NCI-H460 (cell line): ENCODE measurements around the gene CENPS. TPM values are rescaled to one million over a fixed set of nuclear protein-coding genes. Genes with fewer than 3 reads are reported as not detected.
"Not testable (repeated sequence)": the region's sequence is repeated elsewhere in the genome, so short reads cannot be mapped to it uniquely, and the experiment has no call there.

ENCODE experiments used
- DNase-seq: peaks from one replicate; pipeline ENCODE4 v3.0.0-alpha.2; 2016; ENCODE audit warnings: low read depth; ENCODE audit errors: extremely low read depth
- total RNA-seq: library from RNA; depleted of rRNA; stranded (reverse); fragments of >200 nt; shearing (Covaris generic); gene quantifications from 2 replicates; pipeline ENCODE4 v1.2.3, GENCODE V29; 2014

Gene CENPS
- total RNA-seq, 1 experiment from 2014 or later = 26.8 TPM

DNA sequence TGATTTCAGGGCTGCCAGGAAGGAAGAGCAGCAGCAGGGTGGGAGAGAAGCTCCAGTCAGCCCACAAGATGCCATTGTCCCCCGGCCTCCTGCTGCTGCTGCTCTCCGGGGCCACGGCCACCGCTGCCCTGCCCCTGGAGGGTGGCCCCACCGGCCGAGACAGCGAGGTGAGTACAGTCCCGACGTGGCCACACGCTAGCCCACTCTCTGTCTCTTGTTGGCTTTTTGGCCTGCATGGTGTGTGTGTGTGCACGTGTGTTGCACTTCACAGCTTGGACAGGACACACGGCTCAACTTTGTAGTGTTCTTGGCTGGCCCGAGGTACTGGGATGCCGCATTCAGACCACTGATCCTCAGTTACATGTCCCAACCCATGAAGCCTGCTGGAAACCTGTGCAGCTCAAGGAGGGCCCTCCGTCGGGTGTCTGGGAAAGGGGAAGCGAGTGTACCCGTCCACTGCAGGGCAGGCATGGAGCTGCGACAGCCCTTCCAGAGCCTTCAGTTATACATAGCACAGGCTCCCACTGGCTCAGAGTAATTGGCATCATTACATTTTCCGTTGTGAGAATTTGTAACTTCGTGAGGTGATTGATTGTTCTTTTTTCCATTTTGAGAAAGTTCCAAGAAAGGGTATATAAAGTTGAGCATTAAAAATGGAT, 20.1 kb downstream of the CENPS start:
- no peak for DNase-seq

DNA sequence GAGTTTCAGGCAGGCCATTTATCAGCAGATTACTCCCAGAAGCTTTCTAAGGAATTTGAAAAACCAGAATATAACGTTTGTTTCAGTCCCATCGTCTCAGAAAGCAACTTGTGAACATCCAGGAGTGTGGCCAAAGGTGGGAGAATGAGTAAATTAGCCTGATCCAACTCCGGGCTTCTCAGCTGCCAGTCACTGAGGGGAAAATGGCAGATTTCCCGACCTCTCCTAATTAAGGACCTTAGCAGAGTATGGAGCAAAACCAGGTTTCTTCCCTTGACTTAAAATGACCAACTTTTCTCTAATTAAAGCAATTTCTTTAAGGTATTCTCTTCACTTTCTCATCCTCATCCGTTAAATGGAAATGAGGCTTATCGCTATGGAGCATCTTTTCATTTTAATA, 20.6 kb downstream of the CENPS start:
- no peak for DNase-seq

DNA sequence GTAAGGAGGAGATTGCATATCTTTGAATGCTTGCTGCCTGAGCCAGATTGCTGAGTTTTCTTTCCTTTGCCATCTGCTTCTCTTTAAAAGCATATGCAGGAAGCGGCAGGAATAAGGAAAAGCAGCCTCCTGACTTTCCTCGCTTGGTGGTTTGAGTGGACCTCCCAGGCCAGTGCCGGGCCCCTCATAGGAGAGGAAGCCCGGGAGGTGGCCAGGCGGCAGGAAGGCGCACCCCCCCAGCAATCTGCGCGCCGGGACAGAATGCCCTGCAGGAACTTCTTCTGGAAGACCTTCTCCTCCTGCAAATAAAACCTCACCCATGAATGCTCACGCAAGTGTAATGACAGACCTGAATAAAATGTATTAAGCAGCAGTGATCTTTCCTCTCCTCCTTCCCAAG, 21.1 kb downstream of the CENPS start:
- DNase-seq = no peak

DNA sequence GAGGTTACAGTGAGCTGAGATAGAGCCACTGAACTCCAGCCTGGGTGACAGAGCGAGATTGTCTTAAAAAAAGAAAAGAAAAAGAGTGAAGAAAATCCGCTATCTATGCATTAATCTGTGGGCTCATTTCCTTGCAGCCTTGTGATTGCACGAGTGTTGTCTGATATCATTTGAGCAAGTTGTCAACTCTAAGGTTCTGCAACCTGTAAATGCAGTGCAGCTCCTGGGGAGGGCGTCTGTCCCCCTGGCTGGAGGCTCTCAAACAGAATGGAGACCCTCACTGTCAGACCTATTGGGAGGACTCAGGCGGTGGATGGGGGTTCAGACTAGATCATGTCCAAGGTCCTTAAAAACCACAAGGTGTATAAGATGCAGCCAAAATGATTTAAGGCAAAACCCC, 25.8 kb downstream of the CENPS start:
- DNase-seq = no peak

DNA sequence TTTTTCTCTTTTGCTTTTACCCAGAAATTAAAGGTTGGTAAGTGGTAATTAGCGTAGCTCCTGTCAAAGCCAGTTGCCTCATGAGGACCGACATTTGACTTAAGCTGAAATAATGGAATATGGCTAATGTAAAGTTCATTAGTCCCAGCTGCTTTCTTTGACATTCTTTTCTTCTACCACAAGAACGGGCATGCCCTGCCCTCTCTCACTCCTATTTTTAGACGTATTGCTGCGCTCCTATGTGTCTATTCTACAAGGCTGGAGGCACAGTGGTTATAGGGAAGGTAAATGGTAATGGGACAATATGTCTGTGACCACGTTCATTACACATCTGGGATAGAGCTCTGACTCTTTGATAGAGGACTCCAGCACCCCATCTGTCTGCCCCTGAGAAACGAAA, 26.4 kb downstream of the CENPS start:
- DNase-seq = no peak

DNA sequence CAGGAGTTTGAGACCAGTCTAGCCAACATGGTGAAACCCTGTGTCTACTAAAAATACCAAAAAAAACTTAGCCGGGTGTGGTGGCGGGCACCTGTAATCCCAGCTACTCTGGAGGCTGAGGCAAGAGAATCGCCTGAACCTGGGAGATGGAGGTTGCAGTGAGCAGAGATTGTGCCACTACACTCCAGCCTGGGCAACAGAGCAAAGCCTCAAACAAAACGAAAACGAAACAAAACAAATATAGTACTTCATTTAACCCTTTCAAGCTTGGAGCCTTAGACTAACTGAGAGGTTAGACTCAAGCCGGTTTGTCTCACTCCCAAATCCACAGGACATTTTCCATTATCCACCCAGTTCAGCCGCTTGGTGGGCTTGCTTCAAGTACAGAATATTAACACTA, 27.2 kb downstream of the CENPS start:
- not testable (repeated sequence) for DNase-seq

DNA sequence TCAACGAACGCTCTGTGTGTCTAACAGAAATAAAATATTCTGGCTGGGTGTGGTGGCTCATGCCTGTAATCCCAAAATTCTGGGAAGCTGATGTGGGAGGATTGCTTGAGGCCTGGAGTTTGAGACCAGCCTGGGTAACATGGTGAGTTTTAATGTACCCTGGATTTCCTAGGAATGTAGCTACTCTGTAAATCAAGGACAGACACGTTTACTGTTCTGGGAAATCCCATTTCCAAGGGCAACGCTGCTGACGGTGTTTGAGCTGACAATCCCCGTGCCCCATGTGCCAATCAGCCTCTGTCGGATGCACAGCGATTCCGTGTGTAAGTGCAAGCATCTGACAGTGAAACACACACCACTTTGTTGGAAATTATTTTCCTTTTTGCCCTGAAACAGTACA, 27.6 kb downstream of the CENPS start:
- no peak for DNase-seq

DNA sequence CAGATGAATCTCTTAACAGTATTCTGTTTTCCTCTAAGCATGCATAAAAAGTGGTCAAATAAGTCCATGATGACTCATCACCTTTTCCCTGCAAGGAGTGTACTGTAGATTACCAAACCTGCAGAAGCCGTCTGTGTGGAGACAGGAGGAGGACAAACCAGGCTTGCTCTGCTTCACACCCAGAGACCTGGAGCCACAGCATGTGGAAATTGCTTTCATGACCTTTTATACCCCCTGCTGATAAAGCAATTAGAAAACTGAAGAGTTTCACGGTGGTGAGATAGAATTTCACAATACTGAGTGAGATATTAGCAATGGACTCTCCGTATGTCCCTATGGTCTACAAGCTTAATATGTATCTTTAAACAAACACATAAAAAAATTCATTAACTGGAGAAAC, 29.0 kb downstream of the CENPS start:
- DNase-seq = no peak

DNA sequence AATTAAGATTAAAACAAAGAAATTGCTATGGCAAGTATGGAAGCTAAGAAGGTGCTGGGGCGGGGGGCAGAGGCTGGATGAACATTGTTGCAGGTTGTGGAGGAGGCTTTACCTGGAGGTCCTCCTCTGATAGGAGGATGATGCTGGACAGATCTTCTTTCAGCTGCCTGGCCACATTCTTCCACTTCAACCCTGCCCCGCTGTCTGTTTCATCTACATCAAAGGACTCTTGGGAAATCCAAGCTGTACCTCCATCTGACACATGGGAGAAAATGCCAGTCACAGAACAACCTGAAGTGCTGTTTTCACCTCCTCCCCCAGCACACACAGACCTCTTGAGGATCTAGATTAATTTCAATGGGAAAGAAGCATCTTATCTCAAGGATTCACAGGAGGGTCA, 36.8 kb downstream of the CENPS start:
- DNase-seq = no peak

DNA sequence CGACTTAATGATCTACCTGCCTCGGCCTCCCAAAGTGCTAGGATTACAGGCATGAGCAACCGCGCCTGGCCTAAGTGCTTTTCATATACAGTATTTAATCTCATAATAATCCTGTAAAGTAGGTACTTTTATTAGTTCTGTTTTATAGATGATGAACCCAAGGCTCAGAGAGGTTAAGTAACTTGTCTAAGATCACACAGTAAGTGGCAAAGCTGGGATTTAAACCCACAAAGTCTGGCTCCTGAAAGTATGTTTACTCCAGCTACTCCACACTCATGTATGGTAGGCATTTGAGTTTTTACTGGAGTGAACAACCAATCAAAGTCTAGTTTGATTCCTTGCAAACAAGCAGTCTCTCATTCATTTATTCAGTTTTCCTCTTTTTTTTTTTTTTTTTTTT, 39.8 kb downstream of the CENPS start:
- no peak for DNase-seq

DNA sequence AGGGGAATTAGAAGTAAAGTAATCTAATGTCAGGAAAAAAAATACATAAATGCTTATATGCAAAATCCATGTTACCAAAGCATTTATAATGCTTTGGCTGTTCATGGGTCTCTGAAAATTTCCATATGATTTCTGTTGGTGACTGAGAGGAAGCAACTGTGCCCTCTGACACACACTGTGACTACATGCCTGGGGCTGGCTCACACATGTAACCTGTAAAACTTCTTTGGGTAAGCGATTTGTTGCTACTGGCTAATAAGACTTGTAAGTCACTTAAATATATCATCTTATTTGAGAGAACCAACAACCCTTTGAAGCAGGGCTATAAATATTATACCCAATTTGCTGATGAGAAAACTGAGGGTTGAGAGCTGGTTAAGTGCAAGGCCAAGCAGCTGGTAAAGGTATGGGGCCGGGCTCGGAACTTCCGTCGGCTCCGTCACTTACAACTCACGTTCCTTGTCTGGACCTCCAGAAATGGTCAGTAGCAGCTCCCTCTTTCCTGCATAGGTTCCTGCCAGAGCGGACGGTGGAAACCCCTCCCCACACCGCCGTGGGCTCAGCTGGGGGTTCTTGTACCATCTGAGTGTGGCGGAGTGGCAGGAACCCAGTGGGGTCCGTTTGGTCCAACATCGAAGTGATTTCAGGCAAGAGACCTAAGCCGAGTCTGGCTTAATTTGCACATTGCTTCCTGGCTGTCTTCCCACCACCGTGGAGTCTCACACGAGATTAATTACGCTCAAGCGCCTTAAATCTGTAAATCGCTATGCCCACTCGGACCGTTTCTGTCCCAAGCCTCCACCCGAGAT, 41.4 kb downstream of the CENPS start:
- no peak for DNase-seq

DNA sequence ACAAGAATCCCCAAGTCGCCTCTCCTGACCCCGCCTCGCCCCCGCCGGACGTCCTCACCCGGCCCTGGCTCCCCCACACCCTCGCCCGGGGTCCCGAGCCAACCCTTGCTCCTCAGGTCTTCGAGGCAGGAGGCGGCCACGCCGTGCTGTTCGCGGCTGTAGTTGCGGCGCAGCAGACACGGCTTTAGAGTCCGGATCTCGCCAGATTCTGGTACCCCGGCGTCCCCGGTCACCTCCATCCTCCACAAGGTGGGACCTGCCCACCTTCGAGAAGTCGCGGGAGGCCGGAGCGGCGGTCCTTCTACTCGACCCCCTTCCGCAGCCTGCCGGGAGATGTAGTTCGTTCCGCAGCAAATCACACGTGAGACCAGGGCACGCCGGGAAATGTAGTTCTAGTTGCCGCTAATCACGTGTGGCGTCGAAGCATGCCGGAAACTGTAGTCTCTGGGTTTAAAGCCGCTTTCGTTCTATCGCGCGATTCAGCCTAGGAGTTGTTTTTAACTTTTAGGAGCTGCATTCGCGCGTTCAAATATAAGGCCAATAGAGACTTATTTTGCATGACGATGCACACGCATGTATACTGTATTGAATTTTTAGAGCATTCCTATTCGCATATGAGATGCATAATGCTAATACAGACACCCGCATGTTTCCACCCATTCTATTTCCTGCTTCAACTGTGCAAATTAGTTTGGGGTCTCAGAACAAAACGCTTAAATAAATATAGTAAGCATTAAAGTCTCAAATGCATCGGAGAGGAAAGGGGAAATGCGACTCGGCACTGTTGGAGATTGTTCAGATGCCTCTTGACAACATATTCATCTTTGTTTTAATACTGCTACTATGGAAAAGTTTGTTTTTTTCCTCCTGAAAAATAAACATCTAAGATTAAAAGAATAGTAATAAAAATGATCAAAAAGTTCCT, 42.2 kb downstream of the CENPS start, which contains the start of gene DFFA:
TSS of gene DFFA (minus strand) at position 310 of the 925 bp plus-strand sequence. CDS start at position 239, 71 bp downstream.
- DNase-seq = peak; percentile 87

DNA sequence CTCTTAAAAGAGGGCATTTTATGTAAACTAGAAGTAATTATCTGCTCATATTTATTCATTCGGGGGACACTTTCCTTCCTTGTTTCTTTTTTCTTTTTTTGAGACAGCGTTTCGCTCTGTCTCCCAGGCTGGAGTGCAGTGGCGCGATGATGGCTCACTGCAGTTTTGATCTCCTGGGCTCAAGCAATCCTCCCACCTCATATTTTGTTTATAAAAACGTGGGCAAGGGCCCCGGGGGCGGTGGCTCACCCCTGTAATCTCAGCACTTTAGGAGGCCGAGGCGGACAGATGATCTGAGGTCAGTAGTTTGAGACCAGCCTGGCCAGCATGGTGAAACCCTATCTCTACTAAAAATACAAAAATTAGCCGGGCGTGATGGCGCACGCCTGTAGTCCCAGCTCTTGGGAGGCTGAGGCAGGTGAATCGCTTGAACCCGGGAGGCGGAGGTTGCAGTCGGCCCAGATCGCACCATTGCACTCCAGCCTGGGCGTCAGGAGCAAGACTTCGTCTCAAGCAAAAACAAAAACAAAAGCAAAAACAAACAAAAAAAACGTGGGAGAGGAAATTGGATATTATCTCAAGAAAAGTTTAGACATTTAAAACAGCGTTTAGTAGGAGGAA, 43.0 kb downstream of the CENPS start:
- no peak for DNase-seq

DNA sequence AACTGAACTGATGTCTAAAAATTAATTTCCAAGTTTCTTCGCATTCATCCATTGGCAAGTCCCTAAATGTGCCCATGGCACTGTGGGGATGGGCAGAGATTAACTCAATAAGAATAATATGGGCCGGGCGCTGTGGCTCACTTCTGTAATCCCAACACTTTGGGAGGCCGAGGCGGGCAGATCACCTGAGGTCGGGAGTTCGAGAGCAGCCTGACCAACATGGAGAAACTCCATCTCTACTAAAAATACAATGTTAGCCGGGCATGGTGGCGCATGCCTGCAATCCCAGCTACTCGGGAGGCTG, 44.0 kb downstream of the CENPS start:
- not testable (repeated sequence) for DNase-seq

DNA sequence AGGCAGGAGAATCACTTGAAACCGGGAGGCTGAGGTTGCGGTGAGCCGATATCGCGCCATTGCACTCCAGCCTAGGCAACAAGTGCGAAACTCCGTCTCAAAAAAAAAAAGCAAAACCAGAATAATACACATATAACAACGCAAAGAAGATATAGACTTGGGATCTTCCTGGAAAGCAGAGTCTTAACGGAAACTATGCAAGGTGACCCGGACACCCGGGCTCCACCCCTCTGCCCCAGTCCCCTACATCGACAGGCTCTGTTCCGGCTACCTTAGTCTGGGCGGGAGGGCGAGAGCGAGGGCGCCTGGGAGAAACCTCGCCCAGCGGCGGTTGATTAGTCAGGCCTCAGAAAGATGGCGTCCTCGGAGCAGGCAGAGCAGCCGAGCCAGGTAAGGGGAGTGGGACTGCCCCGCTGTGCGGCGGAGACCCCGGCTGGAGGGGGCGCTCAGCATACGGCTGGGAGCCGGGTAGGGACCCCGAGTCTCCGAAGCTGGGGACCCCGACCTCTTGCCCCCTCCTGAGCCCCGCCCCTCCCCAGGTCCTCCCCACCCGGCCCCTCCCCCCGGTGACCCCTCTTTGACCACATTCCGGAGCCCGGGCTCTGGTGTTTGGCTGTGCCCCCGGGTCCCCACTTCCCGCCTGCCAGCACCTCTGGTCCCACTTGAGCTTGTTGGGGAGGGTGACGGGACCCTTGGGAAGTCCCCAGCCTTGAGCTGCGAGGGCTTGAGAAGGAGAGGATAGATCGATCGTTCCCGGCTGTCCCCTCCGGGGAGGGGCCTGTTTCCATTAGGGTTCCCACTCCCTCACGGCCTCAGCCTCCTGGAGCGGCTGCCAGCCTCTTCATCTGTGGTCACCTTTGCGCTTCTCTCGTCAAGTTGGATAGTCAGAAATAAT, 44.6 kb downstream of the CENPS start, which contains the start of gene PEX14:
TSS of gene PEX14 (plus strand) at position 338 of the 895 bp plus-strand sequence. CDS start at position 355, 17 bp downstream.
- DNase-seq = peak; percentile 77

DNA sequence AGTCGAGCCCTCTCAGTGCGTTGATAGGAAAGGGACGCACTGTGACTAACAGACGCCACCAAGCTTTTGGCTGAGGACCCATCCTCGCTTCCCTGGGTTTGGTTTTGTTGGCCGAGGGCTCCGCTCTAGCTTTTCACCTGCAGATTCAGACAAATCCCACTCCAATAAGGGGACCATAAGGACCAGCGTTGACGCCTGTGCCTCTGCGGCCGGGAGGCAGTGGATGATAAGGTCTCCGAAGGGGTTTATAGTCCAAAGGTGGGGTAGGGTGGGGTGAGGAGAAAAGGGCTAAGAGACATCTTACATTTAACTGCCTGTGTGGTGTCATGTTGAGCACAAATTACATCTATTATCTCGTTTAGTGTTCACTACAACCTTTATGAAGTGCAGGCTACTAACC, 45.3 kb downstream of the CENPS start:
- DNase-seq = no peak

DNA sequence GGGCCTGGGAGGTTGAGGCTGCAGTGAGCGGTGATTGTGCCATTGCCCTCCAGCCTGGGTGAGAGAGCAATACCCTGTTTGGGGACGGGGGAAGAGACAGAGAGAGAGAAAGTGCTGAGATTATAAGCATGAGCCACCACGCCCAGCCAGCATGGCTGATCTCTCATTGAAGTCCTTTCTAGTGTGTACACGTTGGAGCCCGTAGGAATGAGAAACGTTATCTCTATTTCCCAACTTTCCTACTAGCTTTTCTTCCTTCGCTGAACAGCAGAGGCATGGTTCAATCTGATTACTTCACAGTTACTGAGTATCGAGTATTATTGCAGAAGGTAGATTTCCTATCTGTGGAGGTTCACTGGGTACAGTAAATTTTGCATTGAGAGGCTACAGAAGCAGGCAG, 49.1 kb downstream of the CENPS start:
- DNase-seq = no peak

DNA sequence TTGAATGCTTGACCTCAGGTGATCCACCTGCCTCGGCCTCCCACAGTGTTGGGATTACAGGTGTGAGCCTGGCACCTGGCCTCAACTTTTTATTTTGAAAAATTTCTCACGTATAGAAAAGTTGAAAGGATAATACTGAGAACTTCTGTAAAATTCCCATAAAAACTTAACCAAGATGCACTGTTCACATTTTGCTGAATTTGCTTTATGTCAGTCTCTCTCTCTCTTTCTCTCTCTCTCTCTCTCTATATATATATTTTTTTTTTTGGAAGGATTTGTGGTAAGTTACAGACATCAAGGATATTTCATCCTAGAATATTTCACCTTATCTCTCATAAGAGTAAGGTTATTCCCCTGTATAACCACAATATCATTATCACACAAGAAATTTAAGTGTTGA, 50.4 kb downstream of the CENPS start:
- no peak for DNase-seq

DNA sequence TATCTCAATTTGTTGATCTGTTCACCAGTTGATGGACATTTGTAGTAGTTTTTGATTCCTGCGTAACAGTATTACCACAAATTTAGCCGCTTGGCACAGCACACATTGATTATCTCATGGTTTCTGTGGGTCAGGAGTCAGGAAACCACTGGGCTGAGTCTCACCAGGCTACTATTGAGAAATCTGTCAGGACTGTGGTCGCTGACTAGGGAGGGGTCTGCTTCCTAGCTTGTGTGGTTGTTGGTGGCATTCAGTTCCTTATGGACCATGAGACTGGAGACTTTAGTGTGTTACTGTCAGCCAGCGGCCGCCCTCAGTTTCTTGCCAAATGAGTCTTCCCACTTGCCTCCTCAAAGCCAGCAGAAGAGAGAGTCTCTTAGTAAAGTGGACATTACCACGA, 54.3 kb downstream of the CENPS start:
- DNase-seq = no peak
